ENCODE results near the gene PPP1R14C.

The PPP1R14C gene

DNA sequence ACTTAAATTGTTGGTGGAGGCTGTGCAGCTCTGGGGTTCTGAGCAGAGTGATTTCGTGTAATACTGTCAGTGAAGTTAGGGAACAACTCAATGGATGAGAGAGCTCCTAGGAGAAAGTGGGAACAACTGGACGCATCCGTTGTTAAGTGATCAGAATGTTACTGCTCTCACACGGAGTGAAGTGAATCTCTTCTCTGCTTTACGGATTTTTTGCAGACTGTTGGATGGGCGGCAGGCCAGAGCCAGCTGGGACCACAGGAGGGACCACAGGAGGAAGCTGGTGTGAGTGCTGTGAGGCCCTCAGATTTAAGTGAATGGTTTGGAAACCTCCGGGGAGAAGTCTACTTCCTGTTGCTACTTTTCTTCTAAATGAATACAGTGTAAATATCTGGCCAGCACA lies 23.7 kb upstream of the PPP1R14C start:
- DNase-seq (ENCODE audit: low read depth) = peak; percentile 29
- no peak overlapping the region for H3K4me3 ChIP-seq (ENCODE audit: low read depth, low read length)
- TF ChIP-seq, protein P1, sequence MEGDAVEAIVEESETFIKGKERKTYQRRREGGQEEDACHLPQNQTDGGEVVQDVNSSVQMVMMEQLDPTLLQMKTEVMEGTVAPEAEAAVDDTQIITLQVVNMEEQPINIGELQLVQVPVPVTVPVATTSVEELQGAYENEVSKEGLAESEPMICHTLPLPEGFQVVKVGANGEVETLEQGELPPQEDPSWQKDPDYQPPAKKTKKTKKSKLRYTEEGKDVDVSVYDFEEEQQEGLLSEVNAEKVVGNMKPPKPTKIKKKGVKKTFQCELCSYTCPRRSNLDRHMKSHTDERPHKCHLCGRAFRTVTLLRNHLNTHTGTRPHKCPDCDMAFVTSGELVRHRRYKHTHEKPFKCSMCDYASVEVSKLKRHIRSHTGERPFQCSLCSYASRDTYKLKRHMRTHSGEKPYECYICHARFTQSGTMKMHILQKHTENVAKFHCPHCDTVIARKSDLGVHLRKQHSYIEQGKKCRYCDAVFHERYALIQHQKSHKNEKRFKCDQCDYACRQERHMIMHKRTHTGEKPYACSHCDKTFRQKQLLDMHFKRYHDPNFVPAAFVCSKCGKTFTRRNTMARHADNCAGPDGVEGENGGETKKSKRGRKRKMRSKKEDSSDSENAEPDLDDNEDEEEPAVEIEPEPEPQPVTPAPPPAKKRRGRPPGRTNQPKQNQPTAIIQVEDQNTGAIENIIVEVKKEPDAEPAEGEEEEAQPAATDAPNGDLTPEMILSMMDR (IDR thresholded peaks at IDR 0.05; ENCODE audit: low read depth, low read length, missing control alignments) = no peak
- in situ Hi-C loops (cut with HindIII; ENCODE audit: low sequenced_read_pairs) = no loop called here

DNA sequence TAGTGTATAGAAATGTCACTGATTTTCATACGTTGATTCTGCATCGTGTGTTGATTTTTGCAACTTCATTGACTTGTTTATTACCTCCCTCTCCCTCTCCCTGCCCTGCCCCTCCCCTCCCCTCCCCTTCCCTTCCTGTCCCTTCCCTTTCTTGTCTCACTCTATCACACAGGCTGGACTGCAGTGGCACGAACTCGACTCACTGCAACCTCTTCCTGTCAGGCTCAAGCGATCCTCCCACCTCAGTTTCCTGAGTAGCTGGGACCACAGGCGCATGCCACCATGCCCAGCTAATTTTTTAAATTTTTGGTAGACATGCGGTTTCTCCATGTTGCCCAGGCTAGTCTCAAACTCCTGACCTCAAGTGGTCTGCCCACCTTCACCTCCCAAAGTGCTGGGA lies 19.2 kb upstream of the PPP1R14C start:
- no peak overlapping the region for H3K4me3 ChIP-seq (ENCODE audit: low read depth, low read length)
- in situ Hi-C loops (cut with HindIII; ENCODE audit: low sequenced_read_pairs) = no loop called here
- TF ChIP-seq, protein P1 (IDR thresholded peaks at IDR 0.05; ENCODE audit: low read depth, low read length, missing control alignments) = no peak
- no peak for DNase-seq (ENCODE audit: low read depth)

DNA sequence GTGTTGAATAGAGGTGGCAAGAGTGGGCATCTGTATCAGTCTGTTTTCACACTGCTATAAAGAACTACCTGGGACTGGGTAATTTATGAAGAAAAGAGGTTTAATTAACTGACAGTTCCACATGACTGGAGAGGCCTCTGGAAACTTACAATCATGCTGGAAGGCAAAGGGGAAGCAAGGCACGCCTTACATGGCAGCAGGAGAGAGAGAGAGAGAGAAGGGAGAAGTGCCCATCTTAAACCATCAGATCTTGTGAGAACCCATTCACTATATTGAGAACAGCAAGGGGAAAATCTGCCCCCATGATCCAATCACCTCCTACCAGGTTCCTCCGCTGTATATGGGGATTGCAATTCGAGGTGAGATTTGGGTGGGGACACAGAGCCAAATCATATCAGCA lies 18.6 kb upstream of the PPP1R14C start:
- in situ Hi-C loops (cut with HindIII; ENCODE audit: low sequenced_read_pairs) = no loop called here
- TF ChIP-seq, protein P1 (IDR thresholded peaks at IDR 0.05; ENCODE audit: low read depth, low read length, missing control alignments) = no peak
- DNase-seq (ENCODE audit: low read depth) = no peak
- H3K4me3 ChIP-seq (ENCODE audit: low read depth, low read length) = no peak overlapping the region

DNA sequence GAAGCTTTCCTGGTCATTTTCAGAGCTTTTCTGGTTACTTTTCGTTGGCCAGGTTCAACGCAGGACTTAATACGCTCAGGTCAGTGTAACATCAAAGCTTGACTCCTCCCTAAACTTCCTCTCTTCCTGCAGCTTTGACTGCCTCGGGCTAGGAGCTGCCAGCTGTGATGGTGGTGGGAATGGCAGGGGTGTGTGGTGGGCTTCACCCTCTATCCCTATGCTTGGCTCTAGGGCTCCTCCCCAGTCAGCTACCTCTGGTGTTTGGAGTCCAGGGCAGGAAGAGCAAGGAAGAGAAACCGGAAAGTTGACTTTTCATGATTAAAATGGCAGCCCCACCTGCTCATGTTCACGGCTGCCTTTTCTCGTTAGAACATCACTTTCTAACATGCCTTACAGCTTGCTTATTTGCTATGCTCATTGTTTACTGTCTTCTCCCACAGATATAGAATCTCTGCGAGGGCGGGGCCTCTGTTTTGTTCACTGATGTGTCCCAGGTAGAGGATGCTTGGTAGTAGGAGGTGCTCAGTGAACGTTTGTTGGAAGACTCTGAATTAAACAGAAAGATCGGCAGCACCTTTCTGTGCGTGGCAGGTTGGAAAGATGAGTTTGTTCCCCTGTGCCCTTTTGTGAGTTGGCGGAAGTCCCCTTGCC lies 16.1 kb upstream of the PPP1R14C start:
- in situ Hi-C loops (cut with HindIII; ENCODE audit: low sequenced_read_pairs) = no loop called here
- no peak for DNase-seq (ENCODE audit: low read depth)

DNA sequence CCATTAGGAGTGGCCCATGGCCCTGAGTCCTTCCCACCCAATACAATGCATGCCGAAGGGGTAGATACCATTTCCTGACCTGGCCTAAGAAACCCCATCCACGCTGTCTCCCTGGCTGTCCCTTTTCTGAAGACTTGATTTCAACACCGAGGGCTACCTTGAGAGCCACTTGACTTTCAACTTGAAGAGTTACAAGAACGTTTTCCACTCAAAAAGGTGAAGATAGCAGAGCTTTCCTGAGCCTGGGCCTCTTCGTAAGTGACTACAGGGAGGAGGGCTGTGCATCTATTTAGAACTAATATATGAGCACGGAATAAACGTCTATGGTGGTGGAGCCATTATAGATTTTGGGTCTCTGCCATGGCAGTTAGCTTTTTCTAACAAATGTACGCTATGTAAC lies 14.4 kb upstream of the PPP1R14C start:
- no peak for DNase-seq (ENCODE audit: low read depth)
- in situ Hi-C loops (cut with HindIII; ENCODE audit: low sequenced_read_pairs) = no loop called here
- no peak overlapping the region for H3K4me3 ChIP-seq (ENCODE audit: low read depth, low read length)
- TF ChIP-seq, protein P1 (IDR thresholded peaks at IDR 0.05; ENCODE audit: low read depth, low read length, missing control alignments) = no peak

More for the DNA sequence above, 16.1 kb upstream of the PPP1R14C start:
- TF ChIP-seq, protein P1 (IDR thresholded peaks at IDR 0.05; ENCODE audit: low read depth, low read length, missing control alignments) = no peak
- no peak overlapping the region for H3K4me3 ChIP-seq (ENCODE audit: low read depth, low read length)

DNA sequence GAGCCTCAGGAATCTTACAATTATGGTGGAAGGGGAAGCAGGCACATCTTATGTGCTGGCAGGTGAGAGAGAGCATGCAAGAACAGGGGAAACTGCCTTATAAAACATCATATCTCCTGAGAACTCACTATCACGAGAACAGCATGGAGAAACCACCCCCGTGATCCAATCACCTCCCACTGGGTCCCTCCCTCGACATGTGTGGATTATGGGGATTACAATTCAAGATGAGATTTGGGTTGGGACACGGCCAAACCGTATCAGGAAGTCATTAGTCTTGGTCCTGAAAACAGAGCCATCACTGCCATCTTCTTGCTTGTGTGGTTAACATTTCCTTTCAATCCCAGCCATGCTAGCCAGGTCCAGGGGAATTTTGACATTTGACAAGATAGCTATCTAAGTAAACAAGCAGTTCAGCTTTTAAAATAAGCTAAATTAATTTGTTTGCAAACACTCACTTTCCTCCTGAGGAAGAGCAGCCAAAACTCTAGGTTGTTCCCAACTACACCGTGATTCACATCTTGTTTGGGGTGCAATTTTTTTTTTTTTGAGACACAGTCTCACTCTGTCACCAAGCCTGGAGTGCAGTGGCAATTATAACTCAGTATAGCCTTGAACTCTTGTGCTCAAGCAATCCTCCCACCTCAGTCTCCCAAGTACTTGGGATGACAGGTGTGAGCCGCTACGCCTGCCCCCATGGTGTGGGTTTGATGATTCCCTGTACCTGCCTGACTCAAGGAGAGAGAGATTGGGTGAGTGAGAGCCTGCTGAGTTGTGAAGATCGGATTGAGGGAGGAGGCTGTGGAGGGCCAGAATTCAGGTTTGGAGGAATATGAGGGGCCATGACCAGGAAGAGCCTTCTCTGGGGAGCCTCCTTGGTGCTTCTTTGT lies 13.0 kb upstream of the PPP1R14C start:
- in situ Hi-C loops (cut with HindIII; ENCODE audit: low sequenced_read_pairs) = no loop called here
- no peak overlapping the region for H3K4me3 ChIP-seq (ENCODE audit: low read depth, low read length)
- TF ChIP-seq, protein P1 (IDR thresholded peaks at IDR 0.05; ENCODE audit: low read depth, low read length, missing control alignments) = no peak
- no peak for DNase-seq (ENCODE audit: low read depth)

Measured in astrocyte of the cerebellum (primary cell).